Right lobe of liver (tissue), 6 donors: ENCODE measurements around the gene ZNF202. TPM values are rescaled to one million over a fixed set of nuclear protein-coding genes. Genes with fewer than 3 reads are reported as not detected.

Experiments used
- ATAC-seq, 4 donors: fragments of 200-7000 bp; cut with Tn5 transposase; one replicate each; pipeline ENCODE4 v1.9.1; 2020; ENCODE audit warnings: mild to moderate bottlenecking in 4 of 4, moderate library complexity in 4 of 4
- DNase-seq, 3 donors: peaks; one replicate each; pipeline ENCODE4 v3.0.0-alpha.2; 2020
- H3K27ac ChIP-seq, 3 donors: fragments of 200-600 bp; one replicate each; pipeline ENCODE4 v1.8.0; 2022
- H3K27me3 ChIP-seq, 2 donors: fragments of 200-600 bp; one replicate each; pipeline ENCODE4 v1.8.0; 2022
- H3K36me3 ChIP-seq, 4 donors: fragments of 200-600 bp; sonication (generic) in 1 of 4; one replicate each; pipeline versions ENCODE4 v1.5.1 to v1.8.0; 2017 to 2022; ENCODE audit warnings: control low read depth in 1 of 4
- H3K4me1 ChIP-seq, 4 donors: fragments of 200-600 bp; sonication (generic) in 1 of 4; one replicate each; pipeline versions ENCODE4 v1.5.1 to v1.8.0; 2017 to 2022; ENCODE audit warnings: control low read depth in 1 of 4
- H3K4me3 ChIP-seq, 3 donors: fragments of 200-600 bp; one replicate each; pipeline ENCODE4 v1.8.0; 2022
- H3K9me3 ChIP-seq, 4 donors: fragments of 200-600 bp; sonication (generic) in 1 of 4; one replicate each; pipeline versions ENCODE4 v1.5.1 to v1.8.0; 2017 to 2022; ENCODE audit warnings: control low read depth in 1 of 4
- CTCF ChIP-seq, 4 donors: fragments of 200-600 bp in 3 of 4; fragments of 450-650 bp in 1 of 4; IDR thresholded peaks; one replicate each; pipeline versions ENCODE4 v1.5.1 to v1.8.0; 2016 to 2022; ENCODE audit warnings: antibody characterized with exemption in 4 of 4, mild to moderate bottlenecking in 2 of 4
- POLR2A ChIP-seq: fragments of 450-650 bp; IDR thresholded peaks from one replicate; pipeline ENCODE4 v1.6.1; 2017; ENCODE audit warnings: antibody characterized with exemption, mild to moderate bottlenecking
- WGBS: methylation state at CpG from one replicate; pipeline ENCODE4 v1.1.6; 2018; ENCODE audit warnings: low coverage, low lambda C conversion rate; ENCODE audit not compliant: insufficient coverage; ENCODE audit errors: missing lambda C conversion rate; 5-methylcytosine and 5-hydroxymethylcytosine counted together
- intact Hi-C, 2 donors: fragments of 100-400 bp; cut with DNase I; formaldehyde crosslinking; loops; one replicate each; pipeline versions ENCODE4 v1.11.2 to v1.14.1; 2022
- total RNA-seq, 6 experiments: library from RNA; depleted of rRNA in 2 of 6; stranded (reverse); fragments of >200 nt in 2 of 6; fragmentation: NEBNext Ultra II Directional in 3 of 6; extraction: Animal tissue kit (Norgen Biotek cat#: 25700) in 3 of 6; gene quantifications; one replicate each; pipeline versions ENCODE4 v1.1.0 to v1.2.4, GENCODE V29; 2016 to 2023
- donor health status: DM: no; HTN: yes; CAD: no.
- donor health status: DM: no; HTN: no; CAD: no.
- donor health status: DM: no; HTN: no; CAD: no.
- donor health status: DM: no; HTN: yes; CAD: no.
- donor health status: DM: no; HTN: yes; CAD: no.

ZNF202 gene
- total RNA-seq, 6 experiments from 2014 or later, result 2.0 to 4.0 (median 2.7) TPM

- no peaks in the 10 kb centered on the region for H3K27me3 ChIP-seq
- no peak for TF ChIP-seq POLR2A
- TF ChIP-seq CTCF (IDR thresholded peaks at IDR 0.05), result no peak
- no peaks in the 10 kb centered on the region for H3K9me3 ChIP-seq
- intact Hi-C loops, result loop anchor here (5.0 kb wide), 2 partner anchors 125 to 130 kb away; no protein-coding TSS in a partner anchor
- H3K4me1 ChIP-seq, result no peaks in the 10 kb centered on the region
- no peak for DNase-seq
- no peak for ATAC-seq
- no peak overlapping the region for H3K4me3 ChIP-seq
- H3K36me3 ChIP-seq, result no peaks in the 10 kb centered on the region
- 75% methylated on average over 3 of the region's 3 CpGs for WGBS
- H3K27ac ChIP-seq, result no peak overlapping the region
These were observed 34.3 kb downstream of the ZNF202 start for GRCh38 chr11:123707206-123707605.

- Histone ChIP-seq H3K4me3 (no peak overlapping the region), H3K9me3 (no peaks in the 10 kb centered on the region), H3K36me3 (no peaks in the 10 kb centered on the region), H3K27ac (no peak overlapping the region), H3K27me3 (no peaks in the 10 kb centered on the region), H3K4me1 (no peaks in the 10 kb centered on the region)
- intact Hi-C loops, result no loop called here
- ATAC-seq (no peak), DNase-seq (no peak)
- WGBS, result 80% methylated on average over 3 of the region's 3 CpGs
- TF ChIP-seq CTCF (IDR thresholded peaks at IDR 0.05) (no peak), POLR2A (no peak)
These were observed 37.1 kb downstream of the ZNF202 start for GRCh38 chr11:123704341-123704740.

GRCh38 chr11:123702696-123703095 lies 38.8 kb downstream of the ZNF202 start:
- TF ChIP-seq CTCF (IDR thresholded peaks at IDR 0.05), result no peak
- TF ChIP-seq POLR2A, result no peak
- no peaks in the 10 kb centered on the region for H3K27me3 ChIP-seq
- H3K9me3 ChIP-seq, result no peaks in the 10 kb centered on the region
- no peak overlapping the region for H3K4me3 ChIP-seq
- ATAC-seq (no peak), DNase-seq (no peak)
- H3K27ac ChIP-seq, result no peak overlapping the region
- WGBS, result 8% methylated on average over 1 of the region's 2 CpGs
- H3K36me3 ChIP-seq, result no peaks in the 10 kb centered on the region
- no peaks in the 10 kb centered on the region for H3K4me1 ChIP-seq
- intact Hi-C loops, result no loop called here

GRCh38 chr11:123702139-123702538 lies 39.3 kb downstream of the ZNF202 start:
- TF ChIP-seq CTCF (IDR thresholded peaks at IDR 0.05), result no peak
- no peak for TF ChIP-seq POLR2A

GRCh38 chr11:123700772-123701171 lies 40.7 kb downstream of the ZNF202 start:
- Histone ChIP-seq H3K4me3 (no peak overlapping the region), H3K9me3 (no peaks in the 10 kb centered on the region), H3K27ac (no peak overlapping the region), H3K4me1 (no peaks in the 10 kb centered on the region), H3K27me3 (no peaks in the 10 kb centered on the region), H3K36me3 (no peaks in the 10 kb centered on the region)
- no peak for DNase-seq
- peak in 1 of 4 donors; percentile 25 for ATAC-seq
- 43% methylated on average over 3 of the region's 3 CpGs for WGBS
- no peak for TF ChIP-seq CTCF (IDR thresholded peaks at IDR 0.05)
- no peak for TF ChIP-seq POLR2A
- intact Hi-C loops, result no loop called here

More at GRCh38 chr11:123702139-123702538, 39.3 kb downstream of the ZNF202 start:
- no peaks in the 10 kb centered on the region for H3K9me3 ChIP-seq
- no peaks in the 10 kb centered on the region for H3K36me3 ChIP-seq
- ATAC-seq (no peak), DNase-seq (no peak)
- H3K4me3 ChIP-seq, result no peak overlapping the region
- H3K27me3 ChIP-seq, result no peaks in the 10 kb centered on the region
- WGBS, result 44% methylated on average over 8 of the region's 9 CpGs
- H3K27ac ChIP-seq, result no peak overlapping the region
- intact Hi-C loops, result no loop called here
- no peaks in the 10 kb centered on the region for H3K4me1 ChIP-seq
